GM12875 (cell line): ENCODE results near the gene CREB3L2.

ENCODE experiments used
- H3K4me3 ChIP-seq: one replicate; pipeline ENCODE4 v1.5.1; 2011; ENCODE audit warnings: low read depth, low read length, control low read depth
- CTCF ChIP-seq: IDR thresholded peaks from 2 replicates; pipeline ENCODE4 v1.5.1; 2011; ENCODE audit warnings: low read depth, mild to moderate bottlenecking, control low read depth, inconsistent platforms, low read length, moderate library complexity, borderline replicate concordance; ENCODE audit not compliant: insufficient read depth

CREB3L2 gene

DNA sequence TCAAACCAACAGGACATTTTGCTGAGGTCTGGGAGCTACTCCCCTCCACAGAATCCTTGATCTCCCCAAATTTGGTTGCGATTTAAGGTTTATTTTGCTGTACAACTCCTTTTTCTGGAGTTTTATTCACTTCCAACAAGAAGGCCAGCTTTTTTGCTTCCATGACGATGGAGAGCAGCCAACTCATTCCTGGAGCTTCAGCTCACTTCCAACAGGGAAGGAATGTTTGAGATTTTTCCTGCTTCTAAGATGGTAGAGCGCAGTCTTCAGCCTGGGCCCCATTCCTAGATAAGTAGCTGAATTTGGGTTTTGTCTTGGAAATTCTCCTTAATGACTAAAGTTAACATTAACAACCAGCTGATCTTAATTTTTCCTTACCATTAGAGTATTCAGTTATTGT, 30.9 kb upstream of the CREB3L2 start:
- TF ChIP-seq CTCF = no peak

DNA sequence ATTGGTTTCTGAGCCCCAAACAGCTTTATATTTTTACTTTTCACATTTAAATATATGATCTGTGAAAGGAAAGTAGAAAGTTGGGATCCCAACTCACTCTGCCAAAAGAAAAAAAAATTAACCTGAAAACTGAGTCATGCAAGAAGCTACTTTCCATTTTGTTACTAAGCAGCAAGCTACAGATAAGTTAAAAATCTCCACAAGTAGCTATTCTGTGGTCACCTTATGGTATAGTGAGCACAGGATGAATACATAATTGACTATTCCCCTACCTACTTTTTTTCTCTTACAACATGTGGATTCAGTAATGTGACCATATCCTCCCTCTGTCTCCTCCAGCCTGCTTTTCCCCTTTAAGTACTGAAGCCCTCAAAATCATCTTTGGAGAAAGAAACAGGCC, 30.3 kb upstream of the CREB3L2 start:
- no peak for TF ChIP-seq CTCF
- H3K4me3 ChIP-seq = no peak overlapping the region

More for the DNA sequence above, 30.9 kb upstream of the CREB3L2 start:
- no peak overlapping the region for H3K4me3 ChIP-seq

- H3K4me3 ChIP-seq = no peak overlapping the region
- TF ChIP-seq CTCF = no peak
Measured at GRCh38 chr7:138030679-138031351, 28.9 kb upstream of the CREB3L2 start.

GRCh38 chr7:138029941-138030340, 28.1 kb upstream of the CREB3L2 start:
- no peak for TF ChIP-seq CTCF
- H3K4me3 ChIP-seq = no peak overlapping the region

- TF ChIP-seq CTCF = no peak
- no peak overlapping the region for H3K4me3 ChIP-seq
Measured at GRCh38 chr7:138029126-138029525, 27.2 kb upstream of the CREB3L2 start.

DNA sequence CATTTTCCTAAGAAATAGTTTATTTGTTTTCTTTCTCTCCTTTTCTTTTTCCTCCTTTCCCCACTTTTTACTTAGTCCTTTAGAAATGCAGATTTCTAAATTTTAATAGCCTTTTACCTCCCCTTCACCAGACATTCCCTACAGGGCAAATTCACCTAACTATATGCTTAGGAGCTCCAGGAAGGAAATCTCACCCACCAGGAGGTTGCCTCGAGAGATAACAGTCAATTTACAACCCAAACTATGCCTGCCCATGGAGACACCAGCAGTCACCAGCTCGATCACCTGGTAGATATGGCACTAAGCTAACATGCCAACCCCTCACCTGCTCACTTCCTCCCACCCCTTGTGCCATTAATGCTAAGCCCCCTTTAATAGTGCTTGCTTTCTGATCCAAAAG, 25.2 kb upstream of the CREB3L2 start:
- no peak overlapping the region for H3K4me3 ChIP-seq
- no peak for TF ChIP-seq CTCF
